Left ventricle myocardium inferior (tissue), 1 donor: ENCODE results near the gene SCD5. TPM values are rescaled to one million over a fixed set of nuclear protein-coding genes. Genes with fewer than 3 reads are reported as not detected.
"Not testable (repeated sequence)": the region's sequence is repeated elsewhere in the genome, so short reads cannot be mapped to it uniquely, and the experiment has no call there.

Experiments used
- DNase-seq: peaks from one replicate; pipeline ENCODE4 v3.0.0-alpha.2; 2020
- H3K27ac ChIP-seq: fragments of 200-600 bp; replicated peaks from 2 replicates; pipeline ENCODE4 v1.8.0; 2021
- H3K27me3 ChIP-seq: fragments of 200-600 bp; 2 replicates; pipeline ENCODE4 v1.8.0; 2021; ENCODE audit warnings: low read depth
- H3K36me3 ChIP-seq: fragments of 200-600 bp; 2 replicates; pipeline ENCODE4 v1.8.0; 2021
- H3K4me1 ChIP-seq: fragments of 200-600 bp; 2 replicates; pipeline ENCODE4 v1.8.0; 2021
- H3K4me3 ChIP-seq: fragments of 200-600 bp; 2 replicates; pipeline ENCODE4 v1.8.0; 2021; ENCODE audit warnings: mild to moderate bottlenecking, moderate library complexity
- H3K9me3 ChIP-seq: fragments of 200-600 bp; replicated peaks from 2 replicates; pipeline ENCODE4 v1.8.0; 2021
- CTCF ChIP-seq: fragments of 200-600 bp; IDR thresholded peaks from 2 replicates; pipeline ENCODE4 v1.8.0; 2021; ENCODE audit warnings: antibody characterized with exemption, mild to moderate bottlenecking, borderline replicate concordance
- intact Hi-C: fragments of 100-400 bp; cut with micrococcal nuclease; formaldehyde crosslinking; loops from one replicate; pipeline ENCODE4 v1.11.0; 2022
- long read RNA-seq: library from polyadenylated mRNA; unstranded; transcript quantifications from one replicate; pipeline ENCODE4 v2.0.0, GENCODE V29; 2021
- total RNA-seq: library from RNA; stranded (reverse); fragmentation: NEBNext Ultra II Directional; extraction: Animal tissue kit (Norgen Biotek cat#: 25700); gene quantifications from one replicate; pipeline ENCODE4 v1.2.1, GENCODE V29; 2021
- donor health status: DM: no; HTN: yes; CAD: no; lungs with severe emphysema.

Gene SCD5
- 4.5 TPM for total RNA-seq
- long read RNA-seq = 0 reads

GRCh38 chr4:82798168-82799005 lies at the start of gene SCD5:
SCD5 (minus strand) TSS chr4:82798796; CDS start chr4:82798537, 259 bp downstream.
- Histone ChIP-seq H3K4me1 (peaks cover 37% of the 10 kb centered on the region), H3K36me3 (no peaks in the 10 kb centered on the region), H3K27ac (peak within 1 kb of the TSS; percentile 48), H3K27me3 (peaks cover 36% of the 10 kb centered on the region), H3K4me3 (peak within 1 kb of the TSS; percentile 79), H3K9me3 (no peaks in the 10 kb centered on the region)
- intact Hi-C loops = no loop called here
- DNase-seq = peak; percentile 70
- TF ChIP-seq CTCF = no peak

- Histone ChIP-seq H3K4me3 (no peak overlapping the region), H3K9me3 (no peaks in the 10 kb centered on the region), H3K27ac (no peak overlapping the region), H3K27me3 (no peaks in the 10 kb centered on the region), H3K4me1 (no peaks in the 10 kb centered on the region), H3K36me3 (peaks cover 95% of the 10 kb centered on the region)
- no peak for DNase-seq
- TF ChIP-seq CTCF = peak; percentile 14
- intact Hi-C loops = no loop called here
Observed at GRCh38 chr4:82842593-82842992, 44.0 kb upstream of the SCD5 start.

GRCh38 chr4:82839624-82840023 lies 41.0 kb upstream of the SCD5 start:
- DNase-seq = no peak
- H3K9me3 ChIP-seq = no peaks in the 10 kb centered on the region
- no peak overlapping the region for H3K4me3 ChIP-seq
- no peak for TF ChIP-seq CTCF
- no peak overlapping the region for H3K27ac ChIP-seq
- H3K27me3 ChIP-seq = no peaks in the 10 kb centered on the region
- peaks cover 90% of the 10 kb centered on the region for H3K36me3 ChIP-seq
- H3K4me1 ChIP-seq = peaks cover 1% of the 10 kb centered on the region
- intact Hi-C loops = loop anchor here (10.0 kb wide), 1 partner anchor 45 kb away; no protein-coding TSS in a partner anchor

- Histone ChIP-seq H3K9me3 (peaks cover 5% of the 10 kb centered on the region), H3K4me3 (no peak overlapping the region), H3K27me3 (no peaks in the 10 kb centered on the region), H3K27ac (peak overlapping the region; percentile 66), H3K36me3 (peaks cover 69% of the 10 kb centered on the region), H3K4me1 (peaks cover 16% of the 10 kb centered on the region)
- no peak for DNase-seq
- intact Hi-C loops = loop anchor here (10.0 kb wide), 1 partner anchor 51 kb away; no protein-coding TSS in a partner anchor
- no peak for TF ChIP-seq CTCF
Observed at GRCh38 chr4:82833696-82834313, 35.2 kb upstream of the SCD5 start.

GRCh38 chr4:82833060-82833459 lies 34.5 kb upstream of the SCD5 start:
- Histone ChIP-seq H3K27ac (peak overlapping the region; percentile 66), H3K4me1 (peaks cover 19% of the 10 kb centered on the region), H3K36me3 (peaks cover 69% of the 10 kb centered on the region)
- H3K27me3 ChIP-seq, DNase-seq, H3K4me3 ChIP-seq, H3K9me3 ChIP-seq: not testable (repeated sequence)
- intact Hi-C loops = loop anchor here (10.0 kb wide), 1 partner anchor 52 kb away; no protein-coding TSS in a partner anchor

- Histone ChIP-seq H3K36me3 (peaks cover 95% of the 10 kb centered on the region), H3K27ac (no peak overlapping the region), H3K4me1 (peaks cover 12% of the 10 kb centered on the region), H3K9me3 (no peaks in the 10 kb centered on the region), H3K27me3 (no peaks in the 10 kb centered on the region), H3K4me3 (no peak overlapping the region)
- DNase-seq = no peak
- TF ChIP-seq CTCF = no peak
- intact Hi-C loops = no loop called here
Observed at GRCh38 chr4:82825425-82825824, 26.8 kb upstream of the SCD5 start.
